Limb (tissue), 2 donors: Measurements from ENCODE around the gene NOB1.
"Not testable (repeated sequence)": the region's sequence is repeated elsewhere in the genome, so short reads cannot be mapped to it uniquely, and the experiment has no call there.

Experiments
- DNase-seq, 2 donors: peaks; one replicate each; pipeline ENCODE4 v3.0.0-alpha.2; 2016; ENCODE audit errors: extremely low spot score in 2 of 2

NOB1 gene

GRCh38 chr16:69761983-69762813 is 7.5 kb upstream of the NOB1 start, which contains the start of gene WWP2:
Gene WWP2, plus strand, starts transcription at chr16:69762332. Its CDS starts 24,679 bp downstream, at chr16:69787011.
- peak; percentile 77 to 90 for DNase-seq

- DNase-seq = not testable (repeated sequence)
Observed at GRCh38 chr16:69757375-69757774, 2.6 kb upstream of the NOB1 start.

GRCh38 chr16:69756705-69757104 is 2.0 kb upstream of the NOB1 start:
- DNase-seq = no peak

- DNase-seq = no peak
Observed at GRCh38 chr16:69754143-69754468, 620 bp downstream of the NOB1 start.

GRCh38 chr16:69748694-69749345 is 5.9 kb downstream of the NOB1 start:
- no peak for DNase-seq

GRCh38 chr16:69747115-69747514 is 7.6 kb downstream of the NOB1 start:
- DNase-seq = no peak

- no peak for DNase-seq
Observed at GRCh38 chr16:69745959-69746358, 8.8 kb downstream of the NOB1 start.

GRCh38 chr16:69745232-69745612 is 9.5 kb downstream of the NOB1 start:
- DNase-seq = no peak

- no peak for DNase-seq
Observed at GRCh38 chr16:69744363-69745231, 10.1 kb downstream of the NOB1 start.

- DNase-seq = peak; percentile 21 to 40
Observed at GRCh38 chr16:69741951-69742904, 12.5 kb downstream of the NOB1 start.

GRCh38 chr16:69741519-69741918 is 13.2 kb downstream of the NOB1 start:
- DNase-seq = no peak

GRCh38 chr16:69732101-69732500 is 22.6 kb downstream of the NOB1 start:
- no peak for DNase-seq

GRCh38 chr16:69731280-69731679 is 23.4 kb downstream of the NOB1 start:
- DNase-seq = not testable (repeated sequence)

- not testable (repeated sequence) for DNase-seq
Observed at GRCh38 chr16:69729030-69729429, 25.7 kb downstream of the NOB1 start.

- no peak for DNase-seq
Observed at GRCh38 chr16:69727916-69728270, 26.8 kb downstream of the NOB1 start.

- DNase-seq = peak; percentile 80 to 91
Observed at GRCh38 chr16:69726313-69727060, 28.2 kb downstream of the NOB1 start, which contains the start of gene NQO1. Gene NQO1, minus strand, starts transcription at chr16:69726560. Its CDS starts 121 bp downstream, at chr16:69726439.

GRCh38 chr16:69725480-69726312 is 29.0 kb downstream of the NOB1 start:
- DNase-seq = no peak

- DNase-seq = no peak
Observed at GRCh38 chr16:69724981-69725479, 29.7 kb downstream of the NOB1 start.

- no peak for DNase-seq
Observed at GRCh38 chr16:69724414-69724873, 30.3 kb downstream of the NOB1 start.
